NB4 (cell line): ENCODE results near the gene C6orf62.
"Not testable (repeated sequence)": the region's sequence is repeated elsewhere in the genome, so short reads cannot be mapped to it uniquely, and the experiment has no call there.

Experiments used
- MYC ChIP-seq: IDR thresholded peaks from 2 replicates; pipeline ENCODE4 v1.6.1; 2011; ENCODE audit warnings: low read depth, low read length
- POLR2A ChIP-seq: IDR thresholded peaks from 2 replicates; pipeline ENCODE4 v1.6.1; 2011; ENCODE audit warnings: mild to moderate bottlenecking; ENCODE audit not compliant: insufficient read length; ENCODE audit errors: extremely low read depth
- TF ChIP-seq, protein P1 (sequence below): IDR thresholded peaks from one replicate; pipeline ENCODE4 v1.5.1; 2012; ENCODE audit warnings: low read depth, low read length
- TF ChIP-seq, protein P2 (sequence below): IDR thresholded peaks from 2 replicates; pipeline ENCODE4 v1.6.1; 2011; ENCODE audit warnings: low read depth, low read length

DNA sequence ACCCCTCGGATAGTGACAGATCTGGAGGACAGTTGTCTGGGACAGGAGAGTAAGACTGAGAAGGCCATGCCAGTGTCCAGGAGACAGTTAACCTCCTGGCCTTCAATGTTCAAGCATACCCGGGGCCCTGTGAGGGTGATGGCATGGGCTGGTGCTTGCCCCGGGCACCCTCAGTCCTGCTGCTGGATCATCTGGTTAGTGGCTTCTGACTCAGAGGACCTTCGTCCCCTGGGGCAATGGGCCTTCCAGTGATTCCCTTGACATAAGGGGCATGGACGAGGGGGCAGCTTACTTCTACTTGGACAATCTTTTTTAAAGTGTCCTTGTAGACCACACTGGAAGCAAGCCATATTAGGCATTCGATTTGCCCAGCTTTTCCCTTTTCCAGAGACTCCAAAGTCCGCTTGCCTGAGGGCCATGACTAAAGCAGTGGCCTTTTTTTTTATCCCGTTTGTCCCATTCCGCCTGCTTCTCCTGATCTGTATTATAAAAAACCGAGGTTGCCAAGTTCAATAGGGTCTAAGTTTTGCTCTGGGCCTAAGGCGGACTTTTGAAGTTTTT is 40.1 kb downstream of the C6orf62 start:
- TF ChIP-seq, protein P1, sequence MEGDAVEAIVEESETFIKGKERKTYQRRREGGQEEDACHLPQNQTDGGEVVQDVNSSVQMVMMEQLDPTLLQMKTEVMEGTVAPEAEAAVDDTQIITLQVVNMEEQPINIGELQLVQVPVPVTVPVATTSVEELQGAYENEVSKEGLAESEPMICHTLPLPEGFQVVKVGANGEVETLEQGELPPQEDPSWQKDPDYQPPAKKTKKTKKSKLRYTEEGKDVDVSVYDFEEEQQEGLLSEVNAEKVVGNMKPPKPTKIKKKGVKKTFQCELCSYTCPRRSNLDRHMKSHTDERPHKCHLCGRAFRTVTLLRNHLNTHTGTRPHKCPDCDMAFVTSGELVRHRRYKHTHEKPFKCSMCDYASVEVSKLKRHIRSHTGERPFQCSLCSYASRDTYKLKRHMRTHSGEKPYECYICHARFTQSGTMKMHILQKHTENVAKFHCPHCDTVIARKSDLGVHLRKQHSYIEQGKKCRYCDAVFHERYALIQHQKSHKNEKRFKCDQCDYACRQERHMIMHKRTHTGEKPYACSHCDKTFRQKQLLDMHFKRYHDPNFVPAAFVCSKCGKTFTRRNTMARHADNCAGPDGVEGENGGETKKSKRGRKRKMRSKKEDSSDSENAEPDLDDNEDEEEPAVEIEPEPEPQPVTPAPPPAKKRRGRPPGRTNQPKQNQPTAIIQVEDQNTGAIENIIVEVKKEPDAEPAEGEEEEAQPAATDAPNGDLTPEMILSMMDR: not testable (repeated sequence)
- TF ChIP-seq POLR2A, MYC: not testable (repeated sequence)
- TF ChIP-seq, protein P2, sequence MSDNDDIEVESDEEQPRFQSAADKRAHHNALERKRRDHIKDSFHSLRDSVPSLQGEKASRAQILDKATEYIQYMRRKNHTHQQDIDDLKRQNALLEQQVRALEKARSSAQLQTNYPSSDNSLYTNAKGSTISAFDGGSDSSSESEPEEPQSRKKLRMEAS: not testable (repeated sequence)
